Measurements from ENCODE around the gene TMEM219.

- no peak for TF ChIP-seq GATA2 (IDR thresholded peaks at IDR 0.05; ENCODE audit: low read depth, low read length)
- TF ChIP-seq GATA3 (IDR thresholded peaks at IDR 0.05; ENCODE audit: low read depth, low read length) = no peak
These were observed 1.3 kb downstream of the TMEM219 start for GRCh38 chr16:29963021-29963743.

All from SH-SY5Y (cell line).